Measurements from ENCODE around the gene WSB1. TPM values are rescaled to one million over a fixed set of nuclear protein-coding genes. Genes with fewer than 3 reads are reported as not detected.

Gene WSB1
- total RNA-seq, 1 donor from 2014 or later, result 360 TPM

Small RNAs within 50 kb of the gene (microRNA-seq; reads per million reads assigned to microRNA genes)
- gene MIR4522 (ENCODE audit: borderline microRNAs expressed), result not detected

Other genes starting within 250 kb of the WSB1 start
- gene KSR1, start 162.3 kb downstream of the WSB1 start, total RNA-seq, result 52.5 TPM

All from upper lobe of right lung (tissue), 1 donor.